SH-SY5Y (cell line): ENCODE data around the gene HDAC10.

Experiments
- GATA2 ChIP-seq: IDR thresholded peaks from 2 replicates; pipeline ENCODE4 v1.6.1; 2011; ENCODE audit warnings: mild to moderate bottlenecking, low read depth, low read length
- GATA3 ChIP-seq: IDR thresholded peaks from 2 replicates; pipeline ENCODE4 v1.6.1; 2011; ENCODE audit warnings: low read depth, mild to moderate bottlenecking, low read length, moderate library complexity

The HDAC10 gene

DNA sequence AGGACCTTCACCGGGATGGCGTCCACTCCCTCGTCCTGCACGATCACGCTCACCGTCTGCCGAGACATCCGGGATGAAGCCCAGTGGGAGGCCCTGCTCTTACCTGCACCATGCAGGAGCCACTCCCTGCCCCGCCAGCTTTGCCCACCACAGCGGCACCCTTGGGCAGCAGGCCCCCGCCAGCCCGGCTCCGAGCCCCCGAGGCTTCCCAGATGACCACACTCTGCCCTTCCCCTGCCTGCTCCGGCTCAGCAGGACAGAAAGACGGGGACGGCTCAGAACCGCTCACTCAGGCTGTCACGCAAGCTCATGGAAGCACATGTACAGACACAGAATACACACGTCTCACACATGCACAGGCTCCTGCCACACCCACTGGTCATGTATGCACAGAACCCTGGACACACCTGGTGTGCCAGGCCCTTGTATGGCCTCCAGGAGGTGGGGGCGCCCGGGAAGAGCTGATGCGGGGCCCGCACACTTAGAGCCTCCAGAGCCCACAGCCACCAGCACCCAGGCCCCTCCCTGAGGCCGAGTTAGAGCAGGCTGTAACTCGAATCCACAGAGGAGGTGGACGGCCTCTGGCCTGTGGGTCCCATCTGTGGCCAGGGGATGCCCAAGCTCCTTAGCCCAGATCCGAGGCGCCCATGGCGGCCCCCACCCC is 28.0 kb upstream of the HDAC10 start:
- TF ChIP-seq GATA2 (no peak), GATA3 (no peak)

DNA sequence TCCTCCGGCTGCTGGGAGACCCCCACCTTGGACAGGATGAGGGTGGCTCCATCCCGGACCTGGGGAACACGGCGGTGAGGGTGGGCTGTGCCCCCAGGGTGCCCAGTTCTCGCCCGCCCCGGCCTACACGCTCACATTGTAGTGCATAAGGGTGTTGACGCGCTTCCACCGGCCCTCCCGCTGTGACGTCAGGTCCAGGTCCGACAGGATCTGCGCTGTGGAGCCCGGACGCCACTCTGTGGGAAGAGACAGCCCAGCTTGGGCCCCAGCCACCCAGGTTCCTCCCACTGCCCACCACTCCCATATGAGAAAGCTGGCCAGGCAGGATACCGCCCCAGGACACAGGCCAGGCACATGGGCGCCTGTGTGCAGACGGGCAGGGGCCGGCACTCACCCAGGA is 27.4 kb upstream of the HDAC10 start:
- TF ChIP-seq GATA2 (no peak), GATA3 (no peak)

DNA sequence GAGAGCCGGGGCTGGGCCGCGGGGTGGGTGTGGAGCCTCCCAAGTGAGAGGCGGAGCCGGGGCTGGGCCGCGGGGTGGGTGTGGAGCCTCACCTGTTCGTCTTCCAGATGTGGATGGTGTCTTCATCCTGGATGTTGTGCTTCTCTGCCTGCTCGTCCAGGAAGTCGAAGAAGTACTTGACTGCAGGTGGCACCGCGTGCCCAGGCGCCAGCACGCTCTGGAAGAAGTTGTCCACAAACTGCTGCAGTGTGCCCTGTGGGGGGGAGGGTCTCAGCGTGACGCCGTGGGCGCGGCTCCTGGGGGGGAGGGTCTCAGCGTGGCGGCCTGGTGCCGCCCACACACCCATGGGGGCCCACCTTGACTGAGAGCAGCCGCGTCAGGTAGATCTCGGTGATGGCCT is 26.7 kb upstream of the HDAC10 start:
- TF ChIP-seq GATA2 = no peak
- no peak for TF ChIP-seq GATA3

DNA sequence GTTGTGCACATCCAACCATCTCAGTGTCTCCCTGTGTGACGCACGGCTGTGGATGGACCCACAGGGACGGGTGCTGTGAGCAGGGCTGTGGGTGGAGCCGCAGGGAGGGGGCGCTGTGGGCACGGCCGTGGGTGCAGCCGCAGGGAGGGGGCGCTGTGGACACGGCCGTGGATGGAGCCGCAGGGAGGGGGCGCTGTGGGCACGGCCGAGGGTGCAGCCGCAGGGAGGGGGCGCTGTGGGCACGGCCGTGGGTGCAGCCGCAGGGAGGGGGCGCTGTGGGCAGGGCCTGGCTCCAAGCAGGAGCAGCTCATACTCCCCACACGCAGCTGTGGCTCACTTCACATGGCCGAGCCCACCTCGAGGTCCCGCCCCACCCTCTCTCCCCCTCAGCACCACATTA is 25.1 kb upstream of the HDAC10 start:
- TF ChIP-seq GATA2 (no peak), GATA3 (no peak)

DNA sequence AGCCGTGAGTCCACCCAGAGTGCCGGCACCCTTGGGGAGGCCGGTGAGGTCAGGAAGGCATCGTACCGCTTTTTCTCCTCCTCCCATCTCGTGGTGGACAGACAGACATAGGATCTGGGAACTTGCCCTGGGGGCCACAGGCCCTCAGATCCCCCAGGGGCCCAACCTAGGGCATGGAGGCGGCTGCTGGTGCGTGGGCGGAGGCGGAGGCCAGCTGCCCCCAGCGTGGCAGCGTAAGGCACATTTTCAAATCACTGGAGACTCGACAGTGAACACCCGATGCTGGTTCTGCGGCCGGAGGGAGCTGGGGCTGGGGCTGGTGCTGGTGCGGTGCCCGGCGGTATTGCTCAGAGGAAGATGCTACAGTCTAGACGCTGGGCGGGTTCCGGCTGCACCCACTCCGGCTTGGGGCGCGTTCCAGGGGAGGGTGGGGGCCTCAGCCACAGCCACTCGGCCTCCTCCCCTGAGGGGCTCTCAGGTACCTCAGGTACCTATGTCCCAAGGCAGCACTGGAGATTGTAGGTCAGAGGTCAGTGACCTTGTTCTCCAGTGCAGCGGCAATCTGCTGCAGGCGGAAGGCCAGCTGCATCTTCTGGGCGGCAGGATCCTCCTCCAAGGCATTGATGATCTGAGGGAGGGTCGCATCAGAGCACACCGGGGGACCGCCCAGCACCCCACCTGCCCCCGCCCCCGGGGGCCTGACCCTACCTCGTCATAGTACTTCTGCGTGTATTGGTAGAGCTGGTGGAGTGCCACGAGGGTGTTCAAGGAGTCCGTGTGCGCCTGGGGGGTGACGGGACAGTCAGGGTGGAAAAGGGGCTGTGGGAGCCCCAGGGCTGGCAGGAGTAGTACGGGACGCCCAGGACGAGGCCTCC is 24.4 kb upstream of the HDAC10 start:
- TF ChIP-seq GATA3 = no peak
- no peak for TF ChIP-seq GATA2

DNA sequence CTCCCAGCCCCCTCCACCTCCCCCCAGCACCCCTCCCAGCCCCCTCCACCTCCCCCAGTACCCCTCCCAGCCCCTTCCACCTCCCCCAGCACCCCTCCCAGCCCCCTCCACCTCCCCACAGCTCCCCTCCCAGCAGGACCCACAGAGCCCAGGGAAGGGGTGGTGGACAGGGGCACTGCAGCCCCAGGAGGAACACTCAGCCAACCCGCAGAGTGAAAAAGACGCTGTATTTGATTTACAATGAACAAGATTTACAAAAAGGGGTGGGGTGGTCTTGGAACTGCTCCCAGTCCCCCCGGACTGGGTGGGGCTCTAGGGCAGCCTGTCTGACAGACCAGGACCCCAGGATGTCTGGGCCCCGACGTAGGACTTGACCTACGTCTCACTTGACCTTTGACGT is 23.7 kb upstream of the HDAC10 start:
- no peak for TF ChIP-seq GATA2
- no peak for TF ChIP-seq GATA3

DNA sequence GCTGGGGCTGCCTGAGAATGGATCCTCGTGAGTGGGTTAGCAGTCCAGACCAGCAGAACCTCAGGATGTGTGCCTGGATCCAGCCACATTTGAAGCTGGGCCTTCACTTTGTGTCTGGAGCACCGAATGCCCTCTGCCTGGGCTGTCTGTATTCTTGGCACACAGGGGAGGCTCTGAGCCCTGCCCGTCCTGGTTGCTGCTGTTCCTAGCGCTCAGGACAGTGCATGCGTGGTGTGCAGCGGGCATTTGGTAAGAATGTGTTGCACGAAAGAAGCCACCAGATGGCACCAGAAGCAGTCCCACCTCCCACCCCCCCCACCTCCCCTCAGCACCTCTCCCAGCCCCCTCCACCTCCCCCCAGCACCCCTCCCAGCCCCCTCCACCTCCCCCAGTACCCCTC is 23.2 kb upstream of the HDAC10 start:
- no peak for TF ChIP-seq GATA2
- TF ChIP-seq GATA3 = no peak

DNA sequence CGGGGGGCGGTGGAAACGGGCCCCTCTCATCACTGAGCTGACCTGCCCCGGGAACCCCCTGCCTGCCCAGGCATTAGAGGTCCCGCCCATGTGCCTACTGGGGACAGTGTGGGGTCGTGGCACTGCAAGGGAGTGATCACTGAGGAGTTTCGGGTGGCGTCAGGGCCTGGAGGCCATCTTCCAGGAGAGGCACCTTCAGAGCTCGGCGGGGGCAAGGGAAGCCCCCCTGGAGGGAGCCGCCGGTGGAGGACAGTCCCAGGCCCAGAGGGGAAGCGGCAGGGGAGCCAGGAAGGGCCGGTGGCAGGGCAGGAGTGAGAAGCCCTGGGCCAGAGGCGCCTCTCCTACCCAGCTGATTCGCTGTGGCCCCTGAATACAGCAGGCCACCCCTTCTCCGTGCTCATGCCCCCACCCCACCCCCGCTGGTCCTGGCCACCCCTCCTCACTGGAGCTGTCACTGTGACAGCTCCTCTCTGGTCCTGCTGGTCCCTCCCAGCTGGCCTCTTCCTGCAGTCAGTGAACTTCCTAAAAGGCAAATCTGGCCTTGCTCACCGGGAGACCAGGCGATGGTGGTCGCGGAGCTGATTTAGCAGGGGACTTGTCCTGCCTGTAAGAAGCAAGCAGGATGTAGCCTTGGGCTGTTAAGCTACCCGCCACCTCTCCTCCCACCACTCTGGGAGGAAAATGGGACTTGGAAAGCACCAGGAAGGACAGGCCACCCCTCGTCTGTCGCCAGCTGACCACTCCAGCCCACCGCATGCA is 21.2 kb upstream of the HDAC10 start:
- TF ChIP-seq GATA3 (no peak), GATA2 (no peak)

DNA sequence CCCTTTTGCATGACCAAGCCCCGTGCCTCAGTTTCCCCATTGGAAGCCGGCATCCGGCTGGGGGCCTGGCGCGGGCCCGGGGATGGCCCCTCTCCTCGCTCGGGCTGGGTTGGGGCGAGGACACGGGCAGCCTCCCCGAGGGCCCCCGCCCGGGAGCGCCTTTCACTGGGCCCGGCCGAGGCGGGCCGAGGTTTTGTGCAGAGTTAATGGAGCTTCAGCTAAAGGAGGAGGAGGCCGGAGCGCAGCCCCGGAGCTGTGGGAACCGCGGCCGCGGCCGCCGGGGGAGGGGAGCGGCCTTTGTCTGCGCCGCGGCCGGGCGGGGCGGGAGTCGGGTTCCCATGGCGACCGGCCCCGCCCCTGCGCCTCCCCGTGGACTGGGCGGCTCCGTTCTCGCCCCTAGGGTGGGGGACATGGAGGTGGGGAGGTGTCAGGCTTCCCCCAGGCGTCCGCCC is 20.5 kb upstream of the HDAC10 start:
- no peak for TF ChIP-seq GATA2
- no peak for TF ChIP-seq GATA3

DNA sequence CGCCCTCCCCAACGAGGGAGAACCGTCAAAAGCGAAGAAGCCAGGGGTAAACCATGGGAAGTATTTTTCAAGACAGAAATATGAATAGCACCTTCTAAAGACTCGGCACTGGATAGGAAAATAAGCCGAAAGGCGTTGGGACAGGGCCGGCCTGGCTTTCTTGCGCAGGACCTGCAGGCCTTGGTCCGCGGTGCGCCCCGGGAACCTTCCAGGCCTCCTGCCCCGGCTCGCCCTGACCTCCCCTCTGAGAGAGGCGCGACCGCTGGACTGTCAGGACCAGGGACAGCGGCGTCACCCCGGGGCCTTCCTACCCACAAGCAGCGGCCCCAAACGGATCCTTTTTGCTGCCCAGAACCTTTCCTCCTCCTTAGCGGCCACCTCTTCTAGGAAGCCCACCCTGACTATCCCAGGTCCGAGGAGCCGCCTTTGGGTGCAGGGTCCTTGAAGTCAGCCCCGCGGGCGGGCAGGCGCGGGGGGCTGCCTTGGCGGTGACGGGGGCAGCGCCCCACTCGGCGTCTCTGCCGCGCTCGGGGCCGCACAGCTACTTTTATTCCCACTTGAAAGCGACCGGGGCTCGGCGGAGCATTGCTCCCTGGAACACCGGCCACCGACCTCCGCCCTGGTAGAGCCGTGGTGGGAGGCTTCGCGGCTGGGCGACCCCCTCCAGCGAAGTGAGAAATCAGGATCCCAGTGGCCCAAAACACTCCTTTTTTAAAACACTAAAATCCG is 19.8 kb upstream of the HDAC10 start:
- TF ChIP-seq GATA2 (no peak), GATA3 (no peak)

DNA sequence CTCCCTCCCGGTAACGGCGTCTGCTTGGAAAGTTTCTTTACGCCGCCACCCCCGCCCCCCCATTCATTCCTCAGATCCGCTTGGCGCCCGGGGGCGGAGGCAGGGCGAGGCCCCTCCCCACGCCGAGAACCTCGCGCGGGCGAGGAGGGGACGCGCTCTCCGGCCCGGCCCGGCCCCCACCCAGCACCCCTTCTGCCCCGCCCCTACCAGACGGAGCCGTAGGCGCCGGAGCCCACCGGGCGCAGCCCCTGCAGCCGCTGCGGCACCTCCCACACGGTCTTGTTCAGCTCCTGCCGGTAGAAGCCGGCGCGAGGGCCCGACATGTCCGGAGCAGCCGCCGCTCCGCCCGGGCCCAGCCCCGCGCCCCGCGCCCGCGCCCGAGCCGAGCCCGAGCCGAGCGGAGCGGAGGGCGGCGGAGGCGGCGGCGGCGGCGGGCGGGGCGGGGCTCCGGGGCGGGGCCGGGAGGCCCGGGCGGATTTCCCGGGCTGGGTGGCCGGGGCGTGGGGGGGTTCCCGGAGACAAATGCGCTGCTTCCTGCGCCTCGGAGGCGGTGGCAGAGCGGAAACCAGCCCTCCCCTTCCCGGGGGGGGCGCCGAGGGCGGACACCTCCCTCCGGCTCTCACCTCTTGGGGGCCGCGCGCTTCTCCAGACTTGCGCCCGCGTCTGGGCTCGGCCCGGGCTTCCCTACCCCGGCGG is 19.1 kb upstream of the HDAC10 start, which contains the start of gene MAPK11:
MAPK11 (minus strand) TSS at position 411 of the 696 bp plus-strand sequence; CDS start at position 323, 88 bp downstream.
- TF ChIP-seq GATA3 = no peak
- no peak for TF ChIP-seq GATA2

DNA sequence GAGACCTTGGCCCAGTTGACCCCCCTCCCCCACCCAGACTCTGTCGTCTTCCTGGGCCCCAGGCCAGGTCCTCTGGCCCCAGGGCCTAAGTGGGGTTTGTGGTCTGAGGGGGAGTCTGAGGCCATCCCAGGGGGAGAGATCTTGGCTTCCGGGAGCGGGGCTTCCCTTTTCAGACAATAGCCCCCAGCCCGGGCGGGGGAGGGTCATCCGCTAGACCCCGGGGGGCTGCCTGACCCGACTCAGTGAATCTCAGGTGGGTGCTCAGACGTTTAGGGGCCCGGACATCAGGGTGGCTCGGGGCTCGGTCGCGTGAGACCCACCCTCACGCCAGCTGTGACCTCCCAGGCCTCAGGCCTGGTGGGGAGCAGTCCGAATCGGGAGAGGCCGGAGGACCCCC is 18.5 kb upstream of the HDAC10 start:
- TF ChIP-seq GATA2 = no peak
- no peak for TF ChIP-seq GATA3

DNA sequence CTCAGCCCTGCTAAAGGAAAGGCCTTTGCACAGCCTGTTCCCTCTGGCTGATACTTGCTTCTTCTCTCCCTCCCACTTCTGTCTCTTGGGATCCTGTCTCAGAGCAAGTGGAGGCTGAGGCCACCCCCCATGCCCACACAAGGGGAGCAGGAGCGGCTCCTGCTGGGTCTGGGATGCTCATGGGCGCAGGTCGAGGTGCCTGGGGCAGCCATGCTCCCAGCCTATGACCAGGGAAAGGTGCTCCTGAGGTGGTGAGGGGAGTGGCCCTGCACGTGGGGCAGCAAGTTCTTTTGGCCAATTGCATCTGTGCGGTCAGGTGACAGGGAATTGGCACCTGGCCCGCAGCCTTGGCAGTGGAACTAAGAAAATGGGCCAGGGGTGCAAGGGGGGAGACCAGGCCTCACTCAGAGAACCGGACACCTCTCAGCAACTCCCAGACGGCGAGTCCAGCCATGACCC is 17.6 kb upstream of the HDAC10 start:
- TF ChIP-seq GATA3 = no peak
- TF ChIP-seq GATA2 = no peak
